Measurements from ENCODE around the gene TSPEAR.
"Not testable (repeated sequence)": the region's sequence is repeated elsewhere in the genome, so short reads cannot be mapped to it uniquely, and the experiment has no call there.

The TSPEAR gene

DNA sequence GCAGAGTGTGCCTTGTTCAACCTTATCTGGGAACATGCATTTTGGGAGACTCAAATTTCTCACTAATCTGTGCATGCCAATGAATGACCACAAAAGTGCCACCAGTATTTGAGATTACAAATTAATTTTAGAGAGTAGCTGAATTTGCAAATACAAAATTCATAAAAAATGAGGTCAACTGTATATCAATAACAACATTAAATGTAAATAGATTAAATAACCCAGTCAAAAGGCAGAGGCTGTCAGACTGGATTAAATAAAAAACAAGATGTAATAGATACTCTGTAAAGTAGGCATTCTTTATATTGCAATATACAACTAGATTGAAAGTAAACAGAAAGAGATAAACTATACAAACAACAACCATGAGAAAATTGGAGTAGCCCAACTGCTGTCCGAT lies 147.3 kb downstream of the TSPEAR start:
- no peak for DNase-seq

DNA sequence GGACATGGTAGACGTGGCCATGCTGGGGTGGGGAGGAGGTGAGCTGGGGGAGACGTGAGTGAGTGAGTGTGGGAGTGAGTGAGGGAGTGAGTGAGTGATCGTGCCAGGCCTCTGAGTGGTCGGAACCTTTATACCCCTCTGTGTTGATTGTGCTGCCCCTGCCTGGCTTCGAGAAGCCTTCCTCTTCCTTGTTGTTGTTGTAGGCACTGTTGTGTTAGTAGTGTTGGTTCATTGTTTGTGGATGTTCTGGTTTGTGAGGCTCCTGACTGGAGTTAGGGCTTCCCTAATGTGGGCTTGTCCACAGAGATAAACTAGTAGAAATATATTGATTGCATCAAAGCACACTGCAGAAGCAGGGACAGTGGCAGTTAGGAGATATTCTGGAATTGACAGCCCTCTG lies 152.7 kb downstream of the TSPEAR start, which contains the start of gene KRTAP10-3:
TSS of gene KRTAP10-3 (minus strand) at position 101 of the 400 bp plus-strand sequence. CDS start at position 21, 80 bp downstream.
- DNase-seq = no peak

DNA sequence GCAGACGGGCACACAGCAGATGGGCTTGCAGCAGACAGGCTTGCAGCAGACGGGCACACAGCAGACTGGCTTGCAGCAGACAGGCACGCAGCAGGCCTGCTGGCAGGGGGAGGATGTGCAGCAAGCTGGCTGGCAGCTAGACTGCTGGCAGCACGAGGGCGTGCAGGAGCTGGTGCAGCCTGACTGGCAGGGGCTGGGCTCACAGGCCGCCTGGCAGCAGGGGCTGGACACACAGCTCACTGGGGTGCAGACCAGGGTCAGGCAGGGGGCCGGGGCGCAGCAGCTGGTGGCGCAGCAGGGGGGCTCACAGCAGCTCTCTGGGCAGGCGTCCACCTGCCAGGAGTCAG lies 153.1 kb downstream of the TSPEAR start:
- DNase-seq = not testable (repeated sequence)

DNA sequence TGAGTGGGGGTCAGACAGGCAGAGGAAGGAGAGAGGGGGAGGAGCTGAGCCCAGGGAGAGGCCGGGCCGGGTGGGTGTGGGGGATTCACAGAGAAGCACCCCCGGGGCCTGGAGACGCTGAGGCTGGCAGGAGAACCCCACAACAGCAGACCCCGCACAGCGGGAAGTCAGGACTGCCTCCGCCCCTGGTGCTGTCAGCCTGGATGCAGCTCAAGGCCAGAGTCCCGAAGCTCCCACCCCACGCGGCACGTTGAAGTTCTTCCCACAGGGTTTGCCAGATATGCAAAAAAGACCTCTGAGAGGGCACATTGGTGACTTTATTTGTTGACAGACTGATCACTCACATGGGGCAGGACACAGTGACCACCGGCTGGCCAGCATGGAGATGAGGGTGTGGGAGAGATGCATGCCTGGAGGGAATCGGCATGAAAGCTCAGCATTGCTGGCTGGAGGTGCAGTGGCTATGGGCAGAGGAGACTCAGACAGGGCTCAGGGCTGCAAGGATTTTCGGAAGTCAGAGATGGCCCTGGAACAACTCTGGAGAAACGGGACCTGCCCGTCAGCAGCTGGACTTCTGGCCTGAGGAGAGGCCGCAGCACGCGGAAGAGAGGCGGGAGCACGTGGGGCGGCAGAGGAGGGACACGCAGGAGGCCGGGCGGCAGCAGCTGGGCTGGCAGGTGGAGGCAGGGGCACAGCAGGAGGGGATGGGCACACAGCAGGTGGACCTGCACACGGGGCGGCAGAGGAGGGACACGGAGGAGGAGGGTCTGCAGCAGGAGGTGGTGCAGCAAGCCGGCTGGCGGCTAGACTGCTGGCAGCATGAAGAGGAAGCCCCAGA lies 153.7 kb downstream of the TSPEAR start:
- DNase-seq = no peak

- no peak for DNase-seq
Measured at GRCh38 chr21:44556879-44557278, 154.5 kb downstream of the TSPEAR start.

DNA sequence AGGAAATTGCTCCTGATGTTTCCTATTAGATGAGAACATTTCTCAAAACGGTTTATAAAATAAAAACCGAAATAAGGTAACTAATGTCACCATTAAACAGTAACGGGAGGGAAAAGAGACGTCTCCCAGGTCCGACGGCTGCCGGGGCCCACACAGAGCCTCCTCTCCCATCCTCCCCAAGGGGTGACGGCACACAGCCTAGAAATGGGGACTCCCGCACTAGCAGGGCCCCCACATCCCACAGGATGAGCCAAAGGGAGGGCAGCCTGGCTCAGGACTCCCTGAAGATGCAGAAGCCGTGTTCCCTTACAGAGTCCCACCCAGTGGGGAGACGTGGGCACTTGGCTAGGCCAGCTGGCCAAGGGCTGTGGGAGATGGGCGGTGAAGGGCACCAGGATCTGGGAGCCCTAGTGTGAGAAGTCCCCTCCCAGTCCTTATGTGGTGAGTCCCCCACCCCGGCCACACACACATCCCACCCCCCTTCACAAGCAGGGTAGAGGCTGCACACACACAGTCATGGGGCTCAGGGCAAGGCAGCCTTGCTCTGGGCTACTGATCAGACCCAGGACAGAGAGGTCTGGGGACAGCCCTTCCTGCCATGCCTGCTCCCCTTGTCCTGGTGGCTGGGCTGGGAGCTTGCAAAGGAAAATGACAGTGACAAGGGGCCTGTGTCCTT lies 156.0 kb downstream of the TSPEAR start:
- no peak for DNase-seq

GRCh38 chr21:44552681-44553080 lies 158.7 kb downstream of the TSPEAR start:
- DNase-seq = no peak

- DNase-seq = no peak
Measured at GRCh38 chr21:44552136-44552535, 159.2 kb downstream of the TSPEAR start.

GRCh38 chr21:44551340-44551961 lies 159.9 kb downstream of the TSPEAR start, which contains the start of gene KRTAP10-2:
Gene KRTAP10-2 (minus strand): TSS chr21:44551505. CDS start chr21:44551458, 47 bp downstream.
- DNase-seq = no peak

- no peak for DNase-seq
Measured at GRCh38 chr21:44550807-44551206, 160.6 kb downstream of the TSPEAR start.

GRCh38 chr21:44550285-44550684 lies 161.1 kb downstream of the TSPEAR start:
- DNase-seq = not testable (repeated sequence)

DNA sequence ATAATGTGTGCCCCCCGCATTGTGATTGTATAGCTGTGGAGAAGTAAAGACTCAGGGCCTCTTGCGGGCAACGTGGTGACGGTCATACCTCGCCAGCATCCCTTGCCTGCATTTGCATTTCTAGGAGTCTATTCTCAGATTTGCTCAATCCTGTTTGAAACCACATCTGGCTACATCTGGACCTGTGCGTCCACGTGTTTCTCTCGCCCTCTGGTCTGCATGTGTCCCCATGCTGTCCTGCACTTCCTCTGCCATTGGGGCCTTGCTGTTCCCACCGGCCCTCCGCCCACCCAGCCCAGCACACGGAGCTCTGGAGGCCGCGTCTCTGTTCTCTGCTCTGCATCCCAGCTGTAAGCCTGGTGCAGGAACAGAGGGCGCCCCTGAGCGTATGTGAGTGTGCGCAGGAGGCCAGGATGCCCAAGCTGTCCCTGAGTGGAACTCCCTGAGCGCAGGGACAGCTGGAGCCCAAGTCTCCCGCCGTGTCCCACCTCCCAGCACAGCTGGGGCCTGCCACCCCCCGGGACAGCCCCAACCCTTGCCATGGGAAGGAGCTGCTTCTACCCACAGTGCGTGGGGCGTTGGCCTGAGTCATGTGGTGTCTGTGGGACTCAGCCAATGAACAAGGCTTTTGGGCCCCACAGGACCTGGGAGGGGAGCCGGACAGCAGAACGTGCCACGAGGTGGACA lies 161.7 kb downstream of the TSPEAR start:
- no peak for DNase-seq

- DNase-seq = no peak
Measured at GRCh38 chr21:44548922-44549321, 162.4 kb downstream of the TSPEAR start.

DNA sequence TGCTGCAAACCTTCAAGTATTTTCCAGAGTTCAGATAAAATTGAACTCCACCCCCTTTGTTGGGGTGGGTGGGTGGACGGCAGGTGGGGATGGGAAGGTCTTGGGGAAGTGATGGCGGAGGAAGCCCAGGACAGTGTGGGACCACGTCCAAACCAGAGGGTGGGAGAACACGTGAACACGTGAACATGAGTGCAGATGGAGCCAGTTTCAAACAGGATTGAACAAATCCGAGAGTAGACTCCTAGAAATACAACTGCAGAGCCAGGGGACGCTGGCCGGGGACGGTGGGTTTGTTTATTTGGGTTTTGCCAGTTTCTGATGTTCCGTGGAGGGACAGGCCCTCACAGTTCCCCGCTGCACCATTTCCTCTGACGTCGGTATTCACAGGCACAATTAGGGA lies 163.0 kb downstream of the TSPEAR start:
- DNase-seq = no peak

DNA sequence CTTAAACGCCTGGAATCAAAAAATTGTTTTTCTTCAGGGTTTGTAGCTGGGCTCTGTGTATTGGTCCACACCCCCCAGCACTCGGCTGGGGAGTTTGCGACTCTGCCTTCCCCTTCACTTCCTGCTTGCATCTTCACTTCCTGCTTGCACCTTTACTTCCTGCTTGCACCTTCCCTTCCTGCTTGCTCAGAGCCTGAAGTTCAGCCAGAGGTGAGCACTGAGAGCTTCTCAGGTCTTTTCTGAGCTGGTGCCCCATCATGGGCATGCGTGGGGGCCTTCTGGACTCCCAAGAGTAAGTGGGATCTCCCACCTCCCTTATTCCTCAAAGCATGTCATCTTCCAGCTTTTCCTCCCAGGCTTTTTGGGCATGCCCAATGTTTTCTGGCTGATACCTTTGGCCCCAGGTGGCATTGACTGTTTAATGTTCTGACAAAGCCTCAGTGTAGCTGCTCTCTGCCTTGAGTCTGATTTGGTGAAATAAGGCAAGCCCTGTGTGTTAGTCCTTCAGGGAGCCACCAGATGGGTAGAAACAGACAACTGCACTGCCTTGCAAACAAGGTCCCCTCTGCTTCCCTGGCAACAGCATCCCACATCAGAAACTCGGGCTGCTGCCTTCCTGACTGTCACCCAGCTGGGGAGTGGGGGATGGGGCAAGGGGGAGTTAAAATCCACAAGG lies 163.6 kb downstream of the TSPEAR start:
- peak; percentile 25 for DNase-seq

DNA sequence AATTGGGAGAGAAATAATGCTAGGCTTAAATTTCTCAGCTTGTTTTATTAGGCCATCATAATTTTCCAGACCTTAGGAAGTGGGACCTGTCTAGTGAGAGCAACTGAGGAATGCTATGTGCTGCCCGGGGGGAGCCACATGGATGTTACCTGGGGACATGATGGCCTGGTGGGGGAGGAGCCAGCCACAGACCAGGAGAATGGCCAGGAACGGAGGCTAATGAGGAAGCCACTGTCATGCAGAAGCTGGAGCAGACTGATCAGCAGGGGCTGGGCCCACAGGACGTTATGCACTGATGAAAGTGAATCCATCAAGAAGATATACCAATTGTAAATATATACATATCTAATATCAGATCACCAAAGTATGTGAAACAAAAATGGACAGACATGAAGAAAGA lies 166.8 kb downstream of the TSPEAR start:
- DNase-seq = no peak

DNA sequence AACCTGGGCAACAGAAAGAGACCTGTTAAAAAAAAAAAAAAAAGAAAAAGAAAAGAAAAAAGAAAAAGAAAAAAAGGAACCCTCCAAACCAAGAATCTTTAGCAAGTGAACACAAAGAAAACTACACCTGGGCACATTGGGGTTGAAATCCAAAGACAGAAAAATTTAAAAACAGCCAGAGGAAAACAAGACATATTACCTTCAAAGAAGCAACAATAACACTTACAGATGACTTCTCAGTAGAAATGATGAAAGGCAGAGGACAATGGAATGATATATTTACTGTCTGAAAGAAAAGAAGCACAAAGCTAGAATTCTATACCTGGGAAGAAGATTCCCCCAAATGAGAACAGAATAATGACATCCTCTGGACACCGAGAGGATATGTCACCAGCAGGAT lies 168.7 kb downstream of the TSPEAR start:
- no peak for DNase-seq

GRCh38 chr21:44540741-44541288 lies 170.6 kb downstream of the TSPEAR start:
- DNase-seq = no peak

- DNase-seq = no peak
Measured at GRCh38 chr21:44539991-44540666, 171.2 kb downstream of the TSPEAR start, which contains the start of gene KRTAP10-1. Gene KRTAP10-1 (minus strand): TSS chr21:44540195. CDS start chr21:44540150, 45 bp downstream.

DNA sequence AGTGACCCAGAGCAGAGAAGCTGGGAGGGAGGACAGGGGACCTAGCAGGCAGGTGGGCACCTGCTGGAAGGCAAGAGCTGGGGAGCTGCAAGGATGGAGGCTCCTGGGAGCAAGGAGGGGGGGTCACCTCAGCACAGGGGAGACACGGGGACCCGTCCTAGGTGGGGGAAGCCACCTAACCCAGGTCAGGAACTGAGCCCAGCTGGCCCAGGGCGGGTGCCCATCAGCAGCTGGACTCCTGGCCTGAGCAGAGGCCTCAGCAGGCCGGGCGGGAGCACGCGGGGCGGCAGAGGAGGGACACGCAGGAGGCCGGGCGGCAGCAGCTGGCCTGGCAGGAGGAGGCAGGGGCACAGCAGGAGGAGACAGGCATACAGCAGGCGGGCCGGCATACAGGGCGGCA lies 172.3 kb downstream of the TSPEAR start:
- DNase-seq = no peak
